ENCODE data around the gene ASPSCR1.

The ASPSCR1 gene

GRCh38 chr17:82014432-82014831, 37.0 kb downstream of the ASPSCR1 start:
- no peak overlapping the region for H3K27ac ChIP-seq
- H3K4me3 ChIP-seq, result no peak overlapping the region
- TF ChIP-seq CTCF (IDR thresholded peaks at IDR 0.05), result no peak
- no peak for DNase-seq (ENCODE audit: low spot score)

- no peak for TF ChIP-seq CTCF (IDR thresholded peaks at IDR 0.05)
- Histone ChIP-seq H3K27ac (no peak overlapping the region), H3K4me3 (no peak overlapping the region)
- DNase-seq (ENCODE audit: low spot score), result no peak
These were observed 37.5 kb downstream of the ASPSCR1 start for GRCh38 chr17:82014971-82015310.

GRCh38 chr17:82015311-82015971, 38.0 kb downstream of the ASPSCR1 start:
- no peak overlapping the region for H3K4me3 ChIP-seq
- TF ChIP-seq CTCF (IDR thresholded peaks at IDR 0.05), result no peak
- no peak overlapping the region for H3K27ac ChIP-seq
- no peak for DNase-seq (ENCODE audit: low spot score)

- DNase-seq (ENCODE audit: low spot score), result no peak
- Histone ChIP-seq H3K4me3 (no peak overlapping the region), H3K27ac (no peak overlapping the region)
- no peak for TF ChIP-seq CTCF (IDR thresholded peaks at IDR 0.05)
These were observed 38.8 kb downstream of the ASPSCR1 start for GRCh38 chr17:82016061-82016874.

- DNase-seq (ENCODE audit: low spot score), result no peak
- TF ChIP-seq CTCF (IDR thresholded peaks at IDR 0.05), result no peak
- Histone ChIP-seq H3K4me3 (no peak overlapping the region), H3K27ac (no peak overlapping the region)
These were observed 39.5 kb downstream of the ASPSCR1 start for GRCh38 chr17:82016875-82017459.

- DNase-seq (ENCODE audit: low spot score), result no peak
- H3K4me3 ChIP-seq, result no peak overlapping the region
- TF ChIP-seq CTCF (IDR thresholded peaks at IDR 0.05), result no peak
- H3K27ac ChIP-seq, result no peak overlapping the region
These were observed 40.3 kb downstream of the ASPSCR1 start for GRCh38 chr17:82017612-82018151.
